ENCODE data around the gene DUSP2. TPM values are rescaled to one million over a fixed set of nuclear protein-coding genes. Genes with fewer than 3 reads are reported as not detected.

The DUSP2 gene, protein sequence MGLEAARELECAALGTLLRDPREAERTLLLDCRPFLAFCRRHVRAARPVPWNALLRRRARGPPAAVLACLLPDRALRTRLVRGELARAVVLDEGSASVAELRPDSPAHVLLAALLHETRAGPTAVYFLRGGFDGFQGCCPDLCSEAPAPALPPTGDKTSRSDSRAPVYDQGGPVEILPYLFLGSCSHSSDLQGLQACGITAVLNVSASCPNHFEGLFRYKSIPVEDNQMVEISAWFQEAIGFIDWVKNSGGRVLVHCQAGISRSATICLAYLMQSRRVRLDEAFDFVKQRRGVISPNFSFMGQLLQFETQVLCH
- 69.8 and 74.9 TPM in 2 replicates for total RNA-seq
- 26.8 TPM for total RNA-seq (2013)
- polyA plus RNA-seq, result 323 and 433 TPM in 2 replicates
- 476 and 636 TPM in 2 replicates for polyA minus RNA-seq

DNA sequence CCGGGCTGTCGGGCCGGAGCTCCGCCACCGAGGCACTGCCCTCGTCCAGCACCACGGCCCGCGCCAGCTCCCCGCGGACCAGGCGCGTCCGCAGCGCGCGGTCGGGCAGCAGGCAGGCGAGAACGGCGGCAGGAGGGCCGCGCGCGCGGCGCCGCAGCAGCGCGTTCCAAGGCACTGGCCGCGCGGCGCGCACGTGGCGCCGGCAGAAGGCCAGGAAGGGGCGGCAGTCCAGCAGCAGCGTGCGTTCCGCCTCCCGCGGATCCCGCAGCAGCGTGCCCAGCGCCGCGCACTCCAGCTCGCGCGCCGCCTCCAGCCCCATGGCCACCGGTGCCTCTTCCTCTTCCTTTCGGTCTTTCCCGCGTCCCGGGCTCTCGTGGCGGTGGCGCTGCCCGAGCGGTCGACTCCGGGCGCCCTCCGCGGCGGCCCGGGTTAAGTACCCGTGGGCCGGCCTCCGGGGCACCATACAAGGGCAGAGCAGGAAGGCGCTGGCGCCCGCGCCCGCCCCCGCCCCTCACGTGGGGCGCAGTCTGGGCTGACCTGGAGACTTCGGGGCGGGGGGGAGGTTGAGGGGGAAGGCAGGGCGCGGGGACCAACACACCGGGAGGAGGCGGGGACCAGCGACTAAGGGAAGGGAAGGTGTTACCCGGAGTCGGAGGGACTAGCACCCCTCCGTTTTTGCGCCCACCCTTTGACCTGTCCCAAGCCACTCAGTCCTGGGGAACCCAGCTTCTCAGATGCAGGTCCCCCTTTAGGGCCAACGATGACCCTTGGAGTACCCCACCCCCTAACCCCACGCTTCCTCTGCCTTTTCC, at the start of gene DUSP2:
TSS of gene DUSP2 (minus strand) at position 405 of the 812 bp plus-strand sequence. CDS start at position 319, 86 bp downstream.
- Histone ChIP-seq H3K27me3 (replicated peaks in 1 of 4; ENCODE audit: control extremely low read depth in 1 of 4, control insufficient read depth in 3 of 4, insufficient read depth in 4 of 4, low read length in 3 of 4) (no peaks in the 10 kb centered on the region), H3K79me2 (ENCODE audit: control insufficient read depth, insufficient read depth, low read length) (peaks cover 2% of the 10 kb centered on the region), H3K4me3 (ENCODE audit: control extremely low read depth in 1 of 5, extremely low read depth in 1 of 5, insufficient read depth in 1 of 5, low read depth in 2 of 5, low read length in 4 of 5) (peak within 1 kb of the TSS; percentile 42 to 71 (median 59)), H4K20me1 (ENCODE audit: control insufficient read depth, insufficient read depth, low read length, poor library complexity, severe bottlenecking) (peaks cover 17% of the 10 kb centered on the region), H3K4me2 (replicated peaks; ENCODE audit: low read depth, low read length, poor library complexity, severe bottlenecking) (peak within 1 kb of the TSS; percentile 91), H3K9ac (ENCODE audit: low read length) (peak within 1 kb of the TSS; percentile 69), H3K36me3 (replicated peaks in 1 of 2; ENCODE audit: control extremely low read depth in 1 of 2, control insufficient read depth in 1 of 2, extremely low read depth in 1 of 2, insufficient read depth in 2 of 2, low read length in 1 of 2) (no peaks in the 10 kb centered on the region), H3K27ac (ENCODE audit: low read length in 2 of 2) (peak within 1 kb of the TSS; percentile 95 to 97), H3K4me1 (ENCODE audit: control insufficient read depth in 2 of 2, insufficient read depth in 2 of 2, low read length in 2 of 2) (peaks cover 53 to 66% of the 10 kb centered on the region in 2 donors), H2AFZ (ENCODE audit: insufficient read depth, low read depth, low read length, poor library complexity, severe bottlenecking) (peak within 1 kb of the TSS; percentile 30), H3K9me3 (ENCODE audit: control extremely low read depth in 1 of 3, control insufficient read depth in 2 of 3, insufficient read depth in 1 of 3, low read length in 2 of 3) (no peaks in the 10 kb centered on the region)
- ChIA-PET CTCF (interaction anchor here (1.6 to 23.6 kb wide), 3 partner anchors 11 to 28 kb away, joined by 5 to 1065 read pairs (median 18); no protein-coding TSS in a partner anchor), POLR2A (interaction anchor here (0.5 to 7.9 kb wide), 8 partner anchors 13 to 152 kb away, joined by 3 to 47 read pairs (median 6); partner anchors contain the start of gene STARD7)
- no peaks in the 10 kb centered on the region for H3K9me3 Mint-ChIP-seq (ENCODE audit: insufficient read depth)
- H3K4me1 Mint-ChIP-seq, result peaks cover 69% of the 10 kb centered on the region
- TF ChIP-seq, protein P1, sequence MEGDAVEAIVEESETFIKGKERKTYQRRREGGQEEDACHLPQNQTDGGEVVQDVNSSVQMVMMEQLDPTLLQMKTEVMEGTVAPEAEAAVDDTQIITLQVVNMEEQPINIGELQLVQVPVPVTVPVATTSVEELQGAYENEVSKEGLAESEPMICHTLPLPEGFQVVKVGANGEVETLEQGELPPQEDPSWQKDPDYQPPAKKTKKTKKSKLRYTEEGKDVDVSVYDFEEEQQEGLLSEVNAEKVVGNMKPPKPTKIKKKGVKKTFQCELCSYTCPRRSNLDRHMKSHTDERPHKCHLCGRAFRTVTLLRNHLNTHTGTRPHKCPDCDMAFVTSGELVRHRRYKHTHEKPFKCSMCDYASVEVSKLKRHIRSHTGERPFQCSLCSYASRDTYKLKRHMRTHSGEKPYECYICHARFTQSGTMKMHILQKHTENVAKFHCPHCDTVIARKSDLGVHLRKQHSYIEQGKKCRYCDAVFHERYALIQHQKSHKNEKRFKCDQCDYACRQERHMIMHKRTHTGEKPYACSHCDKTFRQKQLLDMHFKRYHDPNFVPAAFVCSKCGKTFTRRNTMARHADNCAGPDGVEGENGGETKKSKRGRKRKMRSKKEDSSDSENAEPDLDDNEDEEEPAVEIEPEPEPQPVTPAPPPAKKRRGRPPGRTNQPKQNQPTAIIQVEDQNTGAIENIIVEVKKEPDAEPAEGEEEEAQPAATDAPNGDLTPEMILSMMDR (IDR thresholded peaks at IDR 0.05), result no peak
- TF ChIP-seq EZH2 (IDR thresholded peaks at IDR 0.05; ENCODE audit: borderline replicate concordance, insufficient read depth, low read depth, low read length, poor library complexity, severe bottlenecking), result no peak
- peak; percentile 56 for ATAC-seq (ENCODE audit: low read depth)
- peak within 1 kb of the TSS; percentile 98 for H3K27ac Mint-ChIP-seq
- H3K27me3 Mint-ChIP-seq, result no peaks in the 10 kb centered on the region
- peak within 1 kb of the TSS; percentile 92 for H3K4me3 Mint-ChIP-seq
- under 1% methylated on average over 91 of the region's 94 CpGs for WGBS (ENCODE audit: insufficient coverage)
- DNase-seq, result peak; percentile 95
- intact Hi-C loops (cut with micrococcal nuclease), result loop anchor here (1.0 kb wide), 3 partner anchors 19 to 392 kb away; partner anchors contain the start of gene STARD7

Data from B cell (primary cell).